Measurements from ENCODE around the gene GALNT16.
A peak's percentile ranks its signal among the peaks of the same experiment; 100 is the strongest.
"Not testable (repeated sequence)": the region's sequence is repeated elsewhere in the genome, so short reads cannot be mapped to it uniquely, and the experiment has no call there.

GALNT16 gene

DNA sequence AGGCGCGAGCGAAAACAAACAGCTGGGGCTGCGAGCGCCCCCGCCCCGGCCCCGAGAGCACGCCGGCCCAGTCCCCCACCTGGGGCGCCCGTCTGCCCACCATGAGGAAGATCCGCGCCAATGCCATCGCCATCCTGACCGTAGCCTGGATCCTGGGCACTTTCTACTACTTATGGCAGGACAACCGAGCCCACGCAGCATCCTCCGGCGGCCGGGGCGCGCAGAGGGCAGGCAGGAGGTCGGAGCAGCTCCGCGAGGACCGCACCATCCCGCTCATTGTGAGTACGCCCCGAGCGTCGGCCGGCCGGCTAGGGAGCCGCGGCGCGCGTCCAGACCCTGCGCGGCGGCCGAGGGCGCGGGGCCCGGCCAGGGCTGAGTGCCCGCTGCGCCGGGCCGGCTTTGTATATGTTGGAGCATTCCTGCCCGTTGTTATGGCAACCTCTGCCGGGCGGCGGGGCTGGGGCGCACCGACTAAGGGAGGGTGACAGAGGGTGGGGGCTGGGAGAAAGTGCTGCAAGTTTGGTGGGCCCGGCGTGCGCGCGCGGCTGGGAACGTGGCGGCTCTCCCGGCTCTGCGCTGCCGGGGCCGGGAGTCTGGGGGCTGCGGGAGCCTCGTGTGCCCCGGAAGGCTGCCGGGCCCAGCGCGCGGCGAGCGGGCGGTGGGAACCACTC lies 367 bp downstream of the GALNT16 start:
- DNase-seq: no peak

DNA sequence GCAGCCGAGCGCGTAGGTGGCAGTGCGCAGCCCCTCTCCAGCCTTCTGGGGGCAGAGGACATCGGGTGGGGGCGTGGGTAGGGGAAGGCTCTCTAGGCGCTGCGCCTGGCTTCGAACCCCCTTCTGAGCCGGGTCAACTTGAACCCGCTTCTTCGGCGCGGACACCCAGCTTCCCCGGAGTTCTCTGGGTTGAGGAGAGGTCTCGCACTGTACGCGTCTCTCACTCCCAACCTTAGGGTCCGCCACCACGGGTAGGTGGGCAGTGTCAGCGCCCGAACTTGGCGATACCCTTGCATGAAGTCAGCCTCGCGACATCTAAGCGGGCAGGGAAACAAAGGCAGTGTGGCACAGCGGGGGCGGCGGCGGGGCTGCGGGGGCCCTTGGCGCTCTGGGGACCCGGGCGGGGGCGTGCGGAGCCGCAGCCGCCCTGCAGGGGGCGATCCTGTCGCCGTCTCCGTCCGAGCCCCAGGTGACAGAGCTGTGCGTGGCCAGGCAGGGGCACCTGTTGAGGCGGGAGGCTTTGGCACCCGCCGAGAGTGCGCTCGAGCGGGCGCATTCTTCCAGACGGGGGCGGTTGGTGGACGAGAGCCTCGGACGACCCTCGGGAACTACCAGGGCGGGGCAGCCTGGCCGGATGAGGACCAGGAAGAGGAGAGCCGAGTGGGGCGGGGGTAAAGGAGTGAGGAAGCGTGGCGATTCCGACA lies 1.1 kb downstream of the GALNT16 start:
- DNase-seq: no peak

DNA sequence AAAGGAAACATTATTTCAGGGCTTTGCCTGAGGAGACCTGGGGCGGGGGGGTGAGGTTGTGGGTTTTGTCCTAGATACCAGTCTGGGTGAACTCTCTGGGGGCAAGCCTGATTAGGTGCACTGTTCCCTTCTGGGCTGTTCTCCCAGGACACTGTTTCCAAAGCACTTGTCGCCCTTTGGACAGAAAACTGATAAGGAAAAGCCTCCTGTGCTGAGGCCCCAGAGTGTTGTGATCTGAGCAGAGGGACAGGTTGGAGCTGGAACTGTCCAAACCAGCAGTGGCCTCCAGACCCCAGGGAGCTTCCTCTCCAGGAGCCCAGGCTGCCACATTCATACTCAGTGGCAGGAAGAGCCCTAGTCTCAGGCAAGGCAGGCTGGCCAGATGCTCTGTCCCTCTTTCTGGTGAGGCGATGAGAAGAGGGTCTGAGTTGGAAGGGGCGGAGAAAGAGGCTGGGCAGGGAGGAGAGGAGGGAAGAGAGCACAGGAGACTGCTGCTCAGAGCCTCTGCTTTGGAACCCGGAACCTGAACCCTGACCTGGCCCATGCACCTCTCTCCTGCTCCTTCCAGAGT lies 1.9 kb downstream of the GALNT16 start:
- DNase-seq: no peak

DNA sequence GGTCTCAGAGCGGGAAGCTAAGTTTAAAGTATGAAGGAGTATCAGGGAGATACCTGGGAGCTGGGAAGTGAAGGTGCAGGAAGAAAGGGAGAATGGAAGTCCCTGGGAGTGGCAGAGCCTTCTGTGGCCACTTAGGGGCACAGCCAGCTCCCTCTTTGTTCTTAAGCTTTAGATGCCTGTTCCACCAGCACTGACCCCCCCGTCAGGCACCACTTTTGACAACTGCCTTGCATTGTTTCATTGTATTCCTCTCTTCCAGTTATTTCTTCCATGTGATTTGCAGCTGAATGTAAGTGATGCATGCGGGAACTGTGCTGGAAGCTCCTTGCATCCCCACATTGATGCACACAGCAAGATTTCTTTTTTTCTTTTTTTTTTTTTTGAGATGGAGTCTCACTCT lies 2.6 kb downstream of the GALNT16 start:
- DNase-seq: no peak

DNA sequence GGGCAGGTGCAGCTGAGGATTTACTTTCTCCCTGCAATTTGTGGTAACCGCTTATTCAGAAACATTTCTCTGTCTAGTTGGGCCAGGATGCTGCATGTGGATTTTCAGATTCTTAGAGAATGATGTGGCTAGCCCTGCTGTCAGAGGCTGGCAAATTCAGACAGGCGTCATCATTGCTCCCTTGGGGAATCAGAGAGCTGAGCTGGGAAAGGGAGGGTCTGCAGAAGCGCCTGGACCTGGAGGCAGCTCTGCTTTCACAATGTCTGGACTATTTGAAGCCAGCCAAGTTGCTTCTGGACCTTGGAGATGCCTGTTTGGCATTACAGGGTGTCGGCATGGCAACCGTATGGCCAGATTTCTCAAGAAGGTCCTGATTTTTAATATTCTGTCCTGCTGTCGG lies 3.4 kb downstream of the GALNT16 start:
- DNase-seq: no peak

DNA sequence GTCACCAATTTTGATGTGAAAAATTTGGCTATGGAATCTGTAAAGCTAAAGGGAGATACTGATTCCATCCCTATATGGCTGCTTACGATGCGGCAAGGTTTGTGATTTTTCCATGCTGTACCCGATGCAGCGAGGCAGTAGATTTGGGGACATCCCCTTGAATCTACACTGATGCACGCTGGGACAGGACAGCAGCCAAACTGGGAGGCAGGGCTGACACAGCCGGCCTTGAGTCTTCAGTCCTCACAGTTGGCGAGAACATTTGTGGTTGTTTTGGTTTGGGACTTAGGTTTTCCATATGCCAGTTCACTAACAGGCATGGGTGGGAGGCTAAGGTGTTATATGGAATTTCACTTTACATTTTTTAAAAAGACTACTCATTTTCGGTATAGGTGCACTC lies 3.8 kb downstream of the GALNT16 start:
- DNase-seq: no peak

DNA sequence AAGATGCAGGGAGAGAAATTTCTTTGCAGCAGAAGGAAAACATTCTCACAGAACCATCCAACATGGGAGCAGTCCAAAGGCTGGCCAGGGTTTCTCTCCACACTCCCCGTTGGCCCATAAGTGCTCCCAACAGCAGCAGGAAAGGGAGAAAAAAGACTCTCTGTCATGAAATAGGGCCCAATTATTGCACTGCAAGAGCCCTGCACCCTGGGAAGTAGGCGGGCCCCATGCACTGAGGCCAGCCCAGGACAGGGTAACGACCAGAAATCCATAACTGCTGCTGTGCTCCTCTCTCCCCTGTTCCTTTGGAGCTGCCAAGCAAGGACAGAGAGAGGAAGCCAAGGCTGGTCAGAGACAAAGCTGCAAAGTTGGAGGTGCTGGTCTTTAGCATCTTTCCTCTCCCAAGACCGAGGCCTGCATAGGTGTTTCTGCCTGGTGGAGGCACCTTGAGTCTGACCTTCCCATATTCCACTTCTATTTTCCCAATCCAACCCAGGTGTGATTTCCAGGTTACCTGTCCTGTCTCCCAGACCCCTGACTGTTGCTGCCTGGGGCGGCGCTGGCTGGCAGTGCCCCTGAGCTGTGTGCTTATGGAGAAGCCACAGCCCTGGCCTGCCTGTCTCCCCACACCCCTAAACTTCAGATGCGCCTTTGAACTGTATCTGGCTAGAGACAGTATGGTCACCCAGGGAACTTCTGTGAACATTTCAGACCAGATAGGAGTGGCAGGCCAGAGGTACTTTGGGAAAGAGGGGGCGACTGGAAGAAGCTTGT lies 6.8 kb downstream of the GALNT16 start:
- no peak for DNase-seq

DNA sequence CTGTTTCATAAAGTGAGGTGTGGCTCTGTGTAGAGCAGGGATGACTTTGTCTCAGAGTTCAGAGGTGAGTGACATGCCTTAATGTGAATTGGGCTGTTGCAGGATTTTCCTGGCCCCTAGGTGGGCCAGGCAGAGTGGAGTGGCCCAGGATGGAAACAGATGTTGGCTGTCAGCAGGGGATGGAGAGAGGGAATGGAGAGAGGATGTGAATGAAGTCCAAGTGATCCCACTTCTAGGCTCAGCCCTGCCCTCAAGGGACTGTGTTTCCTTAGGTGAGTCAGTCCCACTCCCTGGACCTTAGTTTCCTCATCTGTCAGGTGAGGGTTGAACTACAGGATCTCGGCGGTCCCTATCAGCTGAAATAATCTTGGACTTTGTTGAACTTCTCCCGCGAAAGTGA lies 7.5 kb downstream of the GALNT16 start:
- no peak for DNase-seq

DNA sequence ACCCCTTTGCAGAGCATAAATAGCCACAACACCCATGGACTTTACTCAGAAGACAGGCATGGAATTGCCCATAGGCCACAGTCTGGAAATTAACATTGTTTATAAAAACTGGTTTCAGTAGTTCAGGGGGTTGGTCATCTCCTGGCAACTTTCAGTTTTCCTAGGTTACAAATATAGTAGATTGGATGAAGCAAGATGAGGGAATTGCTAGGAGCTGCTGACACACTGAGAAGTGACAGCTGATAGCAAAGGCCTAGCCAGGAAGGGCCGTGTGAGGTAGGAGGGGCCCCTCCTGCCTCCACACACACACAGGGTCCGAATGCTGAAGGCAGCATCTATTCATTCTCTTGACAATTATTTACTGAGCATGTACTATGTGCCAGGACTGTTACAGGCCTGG lies 8.3 kb downstream of the GALNT16 start:
- no peak for DNase-seq

DNA sequence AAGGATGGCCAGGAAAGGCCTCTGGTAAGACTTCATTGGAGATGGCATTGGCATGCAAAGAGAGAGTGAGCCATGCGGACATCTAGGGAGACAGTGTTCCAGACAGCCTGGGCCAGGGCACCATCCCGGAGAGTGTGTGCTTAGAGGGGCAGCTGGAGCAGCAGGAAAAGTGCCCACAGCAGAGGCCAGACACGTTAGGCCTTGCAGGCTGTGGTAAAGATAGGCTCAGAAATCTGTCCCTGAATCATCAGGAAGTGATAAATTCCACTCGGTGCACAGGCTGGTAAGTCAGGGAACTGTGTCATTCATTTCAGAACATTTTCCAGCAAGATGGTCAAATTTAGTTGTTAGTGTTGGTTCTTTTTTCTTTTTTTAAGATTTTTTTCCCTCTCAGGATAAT lies 8.8 kb downstream of the GALNT16 start:
- no peak for DNase-seq

DNA sequence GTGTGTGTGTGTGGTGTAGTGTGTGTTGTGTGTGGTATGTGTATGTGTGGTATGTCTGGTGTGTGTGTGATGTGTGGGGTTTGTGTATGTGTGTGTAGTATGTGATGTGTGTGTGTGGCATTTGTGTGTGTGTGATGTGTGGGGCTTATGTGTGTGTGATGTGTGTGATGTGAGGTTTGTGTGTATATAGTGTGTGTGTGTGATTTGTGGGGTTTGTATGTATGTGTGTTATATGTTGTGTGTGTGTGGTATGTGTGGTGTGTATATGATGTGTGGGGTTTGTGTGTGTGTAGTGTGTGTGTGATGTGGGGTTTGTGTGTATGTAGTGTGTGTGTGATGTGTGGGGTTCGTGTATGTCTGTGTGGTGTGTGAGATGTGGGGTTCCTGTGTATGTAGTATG lies 9.4 kb downstream of the GALNT16 start:
- no peak for DNase-seq

DNA sequence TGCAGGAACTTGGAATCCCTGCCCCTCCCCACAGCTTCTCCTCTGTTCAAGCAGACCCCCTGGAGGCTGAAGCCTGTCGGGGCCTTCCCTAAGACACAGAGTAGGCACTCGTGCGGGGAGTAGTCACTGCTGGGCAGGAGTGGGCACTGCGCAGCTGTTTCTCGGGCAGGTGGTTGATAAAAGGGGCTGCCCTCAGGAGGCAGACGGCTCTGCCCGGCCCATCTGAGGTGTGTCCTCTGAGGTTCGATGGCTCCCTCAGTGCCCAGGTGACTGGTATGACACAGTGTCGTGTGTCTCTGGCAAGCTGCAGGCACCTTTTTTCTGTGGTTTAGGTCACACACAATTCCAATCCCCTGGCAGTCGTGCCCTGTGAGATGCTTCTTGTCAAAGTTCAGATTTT lies 10.1 kb downstream of the GALNT16 start:
- DNase-seq: no peak

DNA sequence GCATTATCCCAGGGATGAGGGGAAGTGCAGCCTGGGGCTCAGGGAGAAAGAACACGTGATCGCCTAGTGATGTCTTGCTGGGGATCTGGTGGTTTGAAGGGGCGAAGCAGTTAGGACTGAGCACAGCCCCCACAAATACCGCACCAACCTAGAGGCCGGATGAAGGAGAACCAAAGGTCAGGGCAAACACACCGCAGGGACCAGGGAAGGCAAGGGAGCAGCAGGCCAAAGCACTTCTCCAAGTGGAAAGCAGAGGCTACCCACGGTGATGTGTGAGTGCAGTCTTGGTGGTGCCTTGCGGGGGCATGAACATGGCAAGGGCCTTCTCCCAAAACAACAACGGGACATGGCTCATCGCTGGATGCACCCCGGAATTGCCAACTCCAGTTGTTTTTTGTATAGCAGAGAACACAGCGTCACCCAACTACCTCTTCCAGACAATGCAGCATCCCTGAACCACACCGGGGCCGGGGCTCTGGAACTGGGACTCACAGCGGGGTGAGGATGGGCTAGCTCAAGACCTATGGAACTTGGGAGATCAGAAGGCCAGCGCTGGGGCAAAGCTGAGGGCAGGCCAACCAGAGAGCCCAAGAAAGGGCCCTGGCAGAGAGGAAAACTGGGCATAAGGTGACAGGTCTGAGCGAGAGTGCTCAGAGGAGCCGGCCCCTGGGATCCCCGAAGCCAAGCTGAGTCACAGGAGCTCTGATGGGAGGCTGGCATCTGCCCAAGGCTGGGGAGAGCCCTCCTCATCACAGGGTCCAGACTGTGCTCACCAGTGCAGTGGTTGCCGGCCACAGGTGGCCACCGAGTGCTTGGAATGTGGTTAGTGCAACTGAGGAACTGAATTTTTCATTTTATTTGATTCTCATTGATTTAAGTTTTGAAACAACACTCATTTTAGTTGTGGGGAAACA lies 11.1 kb downstream of the GALNT16 start:
- DNase-seq: no peak

DNA sequence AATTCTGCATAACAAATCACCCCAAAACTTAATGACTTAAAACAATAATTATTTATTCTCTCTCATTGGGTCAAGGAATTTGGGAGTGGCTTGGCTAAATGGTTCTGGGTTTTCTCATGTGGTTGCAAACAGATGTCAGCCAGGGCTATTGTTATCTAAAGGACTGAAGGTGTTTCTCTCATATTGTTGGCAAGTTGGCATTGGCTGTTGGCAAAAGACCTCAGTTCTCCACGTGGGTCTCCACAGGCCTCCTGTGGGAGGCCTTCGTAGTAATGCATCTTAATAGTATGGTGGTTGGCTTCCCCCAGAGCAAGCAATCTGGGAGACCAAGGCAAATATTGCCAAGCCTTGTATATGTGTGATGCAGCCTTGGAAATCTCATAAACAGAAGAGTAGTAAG lies 14.4 kb downstream of the GALNT16 start:
- DNase-seq: no peak

DNA sequence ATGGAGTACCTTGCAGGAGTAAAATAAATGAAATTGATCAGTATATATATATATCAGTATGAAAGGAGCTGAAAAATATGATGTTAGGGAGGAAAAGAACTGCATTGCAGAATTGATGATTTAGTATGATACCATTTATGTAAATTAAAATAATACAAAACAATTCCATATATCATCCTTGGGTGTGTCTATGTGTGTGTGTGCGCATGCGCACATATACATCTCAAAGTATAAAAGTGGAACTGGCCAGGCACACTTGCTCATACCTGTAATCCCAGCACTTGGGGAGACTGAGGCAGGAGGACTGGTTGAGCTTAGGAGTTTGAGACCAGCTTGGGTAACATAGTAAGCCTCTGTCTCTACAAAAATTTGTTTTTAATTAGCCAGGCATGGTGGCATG lies 15.4 kb downstream of the GALNT16 start:
- no peak for DNase-seq

DNA sequence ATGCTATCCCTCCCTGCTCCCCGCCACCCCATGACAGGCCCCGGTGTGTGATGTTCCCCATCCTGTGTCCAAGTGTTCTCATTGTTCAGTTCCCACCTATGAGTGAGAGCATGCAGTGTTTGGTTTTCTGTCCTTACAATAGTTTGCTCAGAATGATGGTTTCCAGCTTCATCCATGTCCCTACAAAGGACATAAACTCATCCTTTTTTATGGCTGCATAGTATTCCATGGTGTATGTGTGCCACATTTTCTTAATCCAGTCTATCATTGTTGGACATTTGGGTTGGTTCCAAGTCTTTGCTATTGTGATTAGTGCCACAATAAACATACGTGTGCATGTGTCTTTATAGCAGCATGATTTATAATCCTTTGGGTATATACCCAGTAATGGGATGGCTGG lies 17.4 kb downstream of the GALNT16 start:
- not testable (repeated sequence) for DNase-seq

DNA sequence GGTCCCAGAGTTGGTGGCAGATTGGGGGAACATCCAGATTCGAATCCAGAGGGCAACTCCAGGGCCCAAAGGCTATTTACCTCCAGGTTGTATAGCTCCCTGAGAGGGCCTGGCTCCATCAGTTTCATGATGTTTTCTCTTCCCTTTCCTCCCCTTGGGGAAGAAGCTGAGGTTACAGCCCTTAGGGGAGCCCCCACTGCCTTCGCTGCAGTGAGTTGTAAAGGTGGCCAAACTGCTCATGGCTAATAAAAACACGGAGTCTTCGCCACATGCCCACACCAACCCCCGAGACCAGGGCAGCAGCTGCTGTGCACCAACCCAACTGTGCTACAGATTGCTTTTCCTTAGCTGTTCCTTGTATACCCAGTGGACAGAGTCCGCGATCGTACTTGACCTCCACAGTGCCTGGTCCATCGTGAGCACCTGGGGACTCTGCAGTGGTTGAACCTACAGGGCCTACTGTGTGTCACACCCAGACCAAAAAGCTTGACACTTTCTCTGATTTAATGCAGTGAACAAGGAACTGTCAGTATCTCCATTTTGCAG lies 20.9 kb downstream of the GALNT16 start:
- DNase-seq: no peak

DNA sequence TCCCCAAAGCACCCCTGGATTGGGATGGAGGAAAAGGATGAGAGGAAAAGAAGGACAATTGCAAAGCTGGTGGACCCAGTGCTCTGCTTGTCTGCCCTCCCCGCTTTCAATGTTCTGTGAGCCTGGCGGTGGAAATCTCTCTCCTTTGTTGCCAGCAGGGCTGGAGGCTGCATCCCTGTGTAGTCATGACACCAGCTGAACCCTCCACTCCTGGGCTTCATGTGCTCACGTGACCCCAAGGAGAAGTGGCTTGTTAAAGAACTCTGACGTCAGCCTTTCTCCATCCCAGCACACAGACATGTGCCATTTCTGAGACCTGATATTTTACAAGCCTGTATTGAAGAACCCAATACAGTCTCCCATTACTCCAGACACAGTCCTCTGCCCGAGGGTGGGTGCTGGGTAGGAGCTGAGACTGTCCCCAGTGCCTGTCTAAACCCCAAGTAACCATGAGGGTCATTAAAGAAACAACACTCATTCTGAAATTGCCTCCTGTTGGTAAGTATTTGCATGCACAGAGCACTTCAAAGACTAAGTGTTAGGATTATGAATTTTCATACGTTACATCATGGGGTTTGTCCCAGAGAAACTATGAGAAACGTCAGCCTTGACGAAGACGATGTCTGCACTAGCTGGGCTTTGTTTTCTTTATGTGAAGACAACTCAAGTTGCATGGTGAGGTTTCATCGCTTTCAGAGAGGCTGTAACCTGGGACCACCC lies 21.7 kb downstream of the GALNT16 start:
- DNase-seq: peak; percentile 77

DNA sequence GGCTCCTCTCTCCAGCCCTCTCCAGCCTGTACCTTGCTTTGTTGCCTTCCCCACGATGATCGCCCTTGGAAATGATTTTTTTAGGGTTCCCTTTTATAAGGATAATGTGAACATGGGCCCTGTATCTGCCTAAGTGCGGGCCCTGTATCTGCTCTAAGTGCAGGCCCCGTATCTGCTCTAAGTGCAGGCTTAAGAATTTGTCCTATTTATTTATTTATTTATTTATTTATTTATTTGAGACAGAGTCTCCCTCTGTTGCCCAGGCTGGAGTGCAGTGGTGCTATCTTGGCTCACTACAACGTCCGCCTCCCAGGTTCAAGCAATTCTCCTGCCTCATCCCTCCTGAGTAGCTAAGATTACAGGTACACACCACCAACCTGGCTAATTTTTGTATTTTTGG lies 22.5 kb downstream of the GALNT16 start:
- no peak for DNase-seq

DNA sequence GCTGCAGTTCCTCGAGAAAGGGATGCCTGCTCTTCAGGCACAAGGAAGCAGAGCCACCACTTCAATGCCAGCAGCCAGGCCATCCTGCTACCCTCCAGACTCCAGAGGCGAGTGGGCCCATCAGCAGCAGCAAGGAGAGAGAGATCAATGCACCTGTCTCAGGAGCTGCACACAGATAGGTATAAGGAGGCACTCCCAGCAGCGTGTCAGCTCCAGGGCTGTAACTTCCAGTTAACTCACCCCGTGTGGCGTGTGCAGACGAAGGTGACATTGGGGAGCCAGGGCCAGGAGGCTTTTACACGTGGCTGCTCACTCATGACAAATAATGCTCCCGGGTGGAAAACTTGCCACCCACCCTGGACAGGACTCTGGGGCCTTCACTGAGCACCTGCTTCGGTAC lies 24.2 kb downstream of the GALNT16 start:
- DNase-seq: no peak

DNA sequence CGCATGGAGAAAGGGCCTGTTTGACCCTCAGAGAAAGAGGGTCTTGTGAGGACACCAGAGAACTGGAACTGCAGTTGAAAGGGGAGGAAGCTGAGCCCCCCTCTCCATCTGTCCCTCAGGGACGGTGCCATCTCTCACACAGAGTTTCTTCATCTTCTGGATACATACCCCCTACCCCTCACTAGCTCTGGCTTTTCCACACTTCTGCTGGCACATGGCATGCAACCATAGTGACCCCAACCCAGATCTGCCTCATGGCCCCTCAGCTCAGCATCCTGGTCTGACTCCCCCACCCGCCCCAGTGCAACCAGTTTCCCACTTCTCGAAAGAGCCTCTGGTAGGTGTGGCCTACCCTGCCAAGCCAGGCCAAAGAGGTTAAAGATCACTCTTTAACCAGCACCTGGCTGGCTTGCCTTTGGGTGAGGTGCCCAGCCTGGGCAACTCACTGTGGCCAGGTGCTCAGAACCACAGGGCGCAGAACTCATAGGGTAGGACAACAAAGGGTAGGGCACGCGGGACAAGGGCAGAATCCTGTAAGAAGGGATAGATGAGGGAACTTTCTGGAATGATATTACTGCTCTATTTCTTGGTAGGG lies 25.8 kb downstream of the GALNT16 start:
- no peak for DNase-seq

Data from NCI-H2227 treated with DMSO at 0.1 percent for 48 hours (cell line).